HCT116 (cell line): ENCODE data around the gene NAGA. TPM values are rescaled to one million over a fixed set of nuclear protein-coding genes. Genes with fewer than 3 reads are reported as not detected.

Experiments
- ATAC-seq: fragments of 200-7000 bp; cut with Tn5 transposase; 2 replicates; pipeline ENCODE4 v1.9.1; 2020; ENCODE audit warnings: mild to moderate bottlenecking, moderate library complexity
- BruUV-seq: library from RNA; stranded (reverse); fragments of 400-500 nt; replicated peaks from 2 replicates; lab custom pipeline; 2021; lab: Mats Ljungman, UMichigan
- CTCF ChIA-PET: fragments of 300-600 bp; sonication (Branson Sonifier 250); formaldehyde crosslinking; loops from one replicate; lab custom pipeline; 2021; ENCODE audit warnings: antibody characterized with exemption; lab: Charles Lee
- POLR2A ChIA-PET: fragments of 300-600, 350-600 bp; sonication (Branson Sonifier 250); formaldehyde crosslinking; loops from one replicate; lab custom pipeline; 2021; ENCODE audit warnings: antibody characterized with exemption; lab: Charles Lee
- RAD21 ChIA-PET, 2 experiments: fragments of 300-600 bp; sonication (Branson Sonifier 250); formaldehyde crosslinking; loops; one replicate each; lab custom pipeline; 2023; ENCODE audit warnings: low total read pairs in 2 of 2; ENCODE audit not compliant: uncharacterized antibody in 2 of 2, unreplicated experiment in 2 of 2, low non-redundant PET in 1 of 2; lab: Charles Lee
- DNase-seq: peaks from one replicate; pipeline ENCODE4 v3.0.0-alpha.2; 2010; ENCODE audit warnings: low read depth, low spot score
- H2AFZ ChIP-seq: fragments of 200-600 bp; shearing (Covaris generic), sonication (generic); 2 replicates; pipeline ENCODE4 v1.6.1; 2017; ENCODE audit warnings: low read depth, mixed run types, mixed read lengths, antibody characterized with exemption, low read length; ENCODE audit not compliant: poor library complexity, severe bottlenecking
- H3K27ac ChIP-seq: 2 replicates; pipeline ENCODE4 v1.5.1; 2012; ENCODE audit warnings: low read depth, low read length
- H3K27me3 ChIP-seq: fragments of 200-600 bp; sonication (generic); 2 replicates; pipeline ENCODE4 v1.6.1; 2016; ENCODE audit warnings: mixed run types, low read length, mixed read lengths; ENCODE audit not compliant: insufficient read depth
- H3K36me3 ChIP-seq, 2 experiments: fragments of 200-500 bp in 1 of 2; fragments of 200-600 bp in 1 of 2; sonication (Bioruptor generic) in 1 of 2; sonication (generic) in 1 of 2; 2 replicates each; pipeline versions ENCODE4 v1.5.1 to v1.6.1; 2014 to 2016; ENCODE audit warnings: low read length in 2 of 2, inconsistent platforms in 1 of 2, mixed read lengths in 1 of 2, mixed run types in 1 of 2; ENCODE audit not compliant: insufficient read depth in 2 of 2, control insufficient read depth in 1 of 2
- H3K4me1 ChIP-seq, 2 experiments: fragments of 200-600 bp in 1 of 2; sonication (generic) in 1 of 2; 2 replicates each; pipeline versions ENCODE4 v1.5.1 to v1.6.1; 2012 to 2017; ENCODE audit warnings: low read length in 2 of 2, inconsistent platforms in 1 of 2, mild to moderate bottlenecking in 1 of 2, mixed read lengths in 1 of 2, mixed run types in 1 of 2, moderate library complexity in 1 of 2; ENCODE audit not compliant: insufficient read depth in 2 of 2, control insufficient read depth in 1 of 2
- H3K4me2 ChIP-seq: fragments of 200-600 bp; sonication (generic); 2 replicates; pipeline ENCODE4 v1.6.1; 2017; ENCODE audit warnings: mixed run types, low read length, mixed read lengths
- H3K4me3 ChIP-seq, 2 experiments: fragments of 200-600 bp in 1 of 2; sonication (generic) in 1 of 2; replicated peaks in 1 of 2; 2 replicates each; pipeline ENCODE4 v1.5.1; 2011 to 2016; ENCODE audit warnings: low read length in 2 of 2, control low read depth in 1 of 2, low read depth in 1 of 2, mild to moderate bottlenecking in 1 of 2, mixed read lengths in 1 of 2, mixed run types in 1 of 2
- H3K79me2 ChIP-seq: fragments of 200-600 bp; sonication (generic); 2 replicates; pipeline ENCODE4 v1.6.1; 2017; ENCODE audit warnings: mild to moderate bottlenecking, mixed run types, low read length, moderate library complexity, mixed read lengths; ENCODE audit not compliant: insufficient read depth
- H3K9ac ChIP-seq: fragments of 200-600 bp; sonication (generic); 2 replicates; pipeline ENCODE4 v1.6.1; 2016; ENCODE audit warnings: low read length, mixed read lengths
- H3K9me2 ChIP-seq: fragments of 200-600 bp; sonication (generic), shearing (Covaris generic); 2 replicates; pipeline ENCODE4 v1.6.1; 2017; ENCODE audit warnings: mixed run types, mild to moderate bottlenecking, moderate library complexity; ENCODE audit not compliant: insufficient read depth
- H3K9me3 ChIP-seq, 2 experiments: fragments of 200-500 bp in 1 of 2; fragments of 200-600 bp in 1 of 2; sonication (Bioruptor generic) in 1 of 2; sonication (generic) in 1 of 2; 2 replicates each; pipeline ENCODE4 v1.6.1; 2014 to 2017; ENCODE audit warnings: low read length in 2 of 2, mixed read lengths in 2 of 2, inconsistent platforms in 1 of 2, low read depth in 1 of 2, mild to moderate bottlenecking in 1 of 2, mixed run types in 1 of 2, moderate library complexity in 1 of 2; ENCODE audit not compliant: control insufficient read depth in 1 of 2, insufficient read depth in 1 of 2
- H4K20me1 ChIP-seq: fragments of 200-600 bp; sonication (generic), shearing (Covaris generic); 2 replicates; pipeline ENCODE4 v1.6.1; 2017; ENCODE audit warnings: mixed run types, mild to moderate bottlenecking, moderate library complexity; ENCODE audit not compliant: insufficient read depth
- ATF3 ChIP-seq: IDR thresholded peaks from 2 replicates; pipeline ENCODE4 v1.6.1; 2012
- CBX3 ChIP-seq: IDR thresholded peaks from 2 replicates; pipeline ENCODE4 v1.6.1; 2012; ENCODE audit warnings: low read depth
- CEBPB ChIP-seq: IDR thresholded peaks from 2 replicates; pipeline ENCODE4 v1.6.1; 2012; ENCODE audit warnings: low read depth
- CTCF ChIP-seq, 3 experiments: fragments of 200-600 bp in 1 of 3; sonication (generic) in 1 of 3; IDR thresholded peaks in 2 of 3; conservative IDR thresholded peaks in 1 of 3; 2 replicates each; pipeline ENCODE4 v1.5.1; 2012 to 2017; ENCODE audit warnings: low read depth in 2 of 3, low read length in 2 of 3, antibody characterized with exemption in 1 of 3, borderline replicate concordance in 1 of 3, control low read depth in 1 of 3, mild to moderate bottlenecking in 1 of 3, mixed read lengths in 1 of 3, mixed run types in 1 of 3, moderate library complexity in 1 of 3; ENCODE audit not compliant: insufficient read depth in 1 of 3
- ELF1 ChIP-seq: IDR thresholded peaks from 2 replicates; pipeline ENCODE4 v1.6.1; 2012; ENCODE audit warnings: low read depth, borderline replicate concordance
- EZH2 ChIP-seq: fragments of 200-600 bp; sonication (generic); IDR thresholded peaks from 2 replicates; pipeline ENCODE4 v1.6.1; 2017; ENCODE audit warnings: antibody characterized with exemption, mixed run types
- EZH2phosphoT487 ChIP-seq: fragments of 200-600 bp; IDR thresholded peaks from 2 replicates; pipeline ENCODE4 v1.6.1; 2018; ENCODE audit warnings: antibody characterized with exemption, borderline replicate concordance
- FOSL1 ChIP-seq: IDR thresholded peaks from 2 replicates; pipeline ENCODE4 v1.6.1; 2012; ENCODE audit warnings: low read depth
- JUND ChIP-seq: IDR thresholded peaks from 2 replicates; pipeline ENCODE4 v1.6.1; 2012
- MAX ChIP-seq: IDR thresholded peaks from 2 replicates; pipeline ENCODE4 v1.6.1; 2012
- POLR2A ChIP-seq: IDR thresholded peaks from 2 replicates; pipeline ENCODE4 v1.7.0; 2011; ENCODE audit warnings: borderline replicate concordance; ENCODE audit not compliant: insufficient read depth, insufficient read length; ENCODE audit errors: extremely low read depth
- POLR2AphosphoS5 ChIP-seq: IDR thresholded peaks from 2 replicates; pipeline ENCODE4 v1.6.1; 2011; ENCODE audit warnings: mild to moderate bottlenecking, low read depth, low read length, moderate library complexity
- RAD21 ChIP-seq: IDR thresholded peaks from 2 replicates; pipeline ENCODE4 v1.6.1; 2012; ENCODE audit warnings: low read depth, mild to moderate bottlenecking
- SIN3A ChIP-seq: IDR thresholded peaks from 2 replicates; pipeline ENCODE4 v1.6.1; 2012; ENCODE audit warnings: low read depth
- SP1 ChIP-seq: IDR thresholded peaks from 2 replicates; pipeline ENCODE4 v1.6.1; 2012; ENCODE audit warnings: low read depth
- SRF ChIP-seq: IDR thresholded peaks from 2 replicates; pipeline ENCODE4 v1.6.1; 2012; ENCODE audit warnings: low read depth
- TCF7L2 ChIP-seq: IDR thresholded peaks from 2 replicates; pipeline ENCODE4 v1.7.0; 2011; ENCODE audit warnings: borderline replicate concordance, inconsistent platforms; ENCODE audit not compliant: insufficient read depth, insufficient read length; ENCODE audit errors: extremely low read depth
- YY1 ChIP-seq: IDR thresholded peaks from 2 replicates; pipeline ENCODE4 v1.6.1; 2011; ENCODE audit warnings: low read length, low read depth, moderate library complexity, mild to moderate bottlenecking; ENCODE audit not compliant: insufficient replicate concordance; ENCODE audit errors: extremely low read depth
- ZBTB33 ChIP-seq: IDR thresholded peaks from 2 replicates; pipeline ENCODE4 v1.6.1; 2011; ENCODE audit warnings: mild to moderate bottlenecking, low read length, moderate library complexity; ENCODE audit not compliant: insufficient replicate concordance; ENCODE audit errors: extremely low read depth
- ZNF274 ChIP-seq: fragments of 200-500 bp; sonication (Bioruptor generic); IDR thresholded peaks from 2 replicates; pipeline ENCODE4 v1.6.1; 2014; ENCODE audit warnings: mild to moderate bottlenecking, low read depth, low read length, inconsistent platforms
- intact Hi-C: fragments of 100-400 bp; cut with micrococcal nuclease; formaldehyde crosslinking; loops from 2 replicates; pipeline ENCODE4 v1.10.0; 2022
- total RNA-seq: library from RNA; stranded (reverse); gene quantifications from one replicate; pipeline ENCODE4 v1.2.1, GENCODE V29; 2021; ENCODE audit not compliant: unreplicated experiment

The NAGA gene
- total RNA-seq, 1 experiment from 2014 or later, result 21.2 TPM

DNA sequence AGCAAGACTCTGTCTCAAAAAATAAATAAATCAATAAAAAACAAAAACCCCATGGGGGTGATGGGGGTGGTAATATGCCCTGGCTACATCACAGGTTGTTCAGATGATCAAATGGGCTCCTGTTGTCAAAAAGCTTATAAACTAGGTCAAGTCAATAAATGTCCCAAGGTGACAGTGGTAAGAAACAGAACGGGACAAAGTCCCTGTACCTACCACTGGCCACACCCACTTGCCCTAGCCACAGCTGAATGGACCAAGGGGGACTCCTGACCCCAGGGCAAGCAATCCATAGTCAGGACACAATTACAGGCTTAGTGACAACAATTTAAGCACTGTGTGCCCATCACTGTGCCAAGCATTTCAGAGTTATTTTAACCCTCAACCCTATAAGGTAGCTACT is 6.0 kb downstream of the NAGA start:
- H3K4me1 ChIP-seq, result peaks cover under 1% of the 10 kb centered on the region in 2 experiments; a peak in 3 of 4 replicates
- no peak overlapping the region for H3K4me2 ChIP-seq
- no peaks in the 10 kb centered on the region for H3K79me2 ChIP-seq
- H3K9me2 ChIP-seq, result no peaks in the 10 kb centered on the region
- H3K9me3 ChIP-seq, result no peaks in the 10 kb centered on the region
- no peak overlapping the region for H3K4me3 ChIP-seq
- H3K27ac ChIP-seq, result no peak overlapping the region
- ATAC-seq (no peak), DNase-seq (no peak)
- TF ChIP-seq ATF3 (no peak), EZH2 (no peak), SIN3A (no peak), ZNF274 (no peak), POLR2AphosphoS5 (no peak), ZBTB33 (no peak), CEBPB (no peak), FOSL1 (no peak), SRF (no peak), YY1 (no peak), RAD21 (no peak), ELF1 (no peak), SP1 (no peak), CTCF (IDR thresholded peaks at IDR 0.05 in 2 of 3, conservative IDR thresholded peaks at IDR 0.05 in 1 of 3; ENCODE audit: borderline replicate concordance in 1 of 3, insufficient read depth in 1 of 3, low read depth in 2 of 3, low read length in 2 of 3) (no peak), CBX3 (no peak), MAX (no peak), JUND (no peak), EZH2phosphoT487 (no peak), POLR2A (no peak), TCF7L2 (no peak)
- H3K27me3 ChIP-seq, result no peaks in the 10 kb centered on the region
- BruUV-seq, result no TSS peak
- intact Hi-C loops, result no loop called here
- no peak overlapping the region for H3K9ac ChIP-seq
- H4K20me1 ChIP-seq, result no peaks in the 10 kb centered on the region
- ChIA-PET CTCF (no interaction called here), POLR2A (no interaction called here), RAD21 (no interaction called here)
- H3K36me3 ChIP-seq, result peaks cover 4 to 15% of the 10 kb centered on the region in 2 experiments
- H2AFZ ChIP-seq, result no peak overlapping the region
